Caki2 (cell line): ENCODE results near the gene CXCL17. TPM values are rescaled to one million over a fixed set of nuclear protein-coding genes. Genes with fewer than 3 reads are reported as not detected.

Experiments used
- DNase-seq: peaks from one replicate; pipeline ENCODE4 v3.0.0-alpha.2; 2015; ENCODE audit warnings: low read depth
- in situ Hi-C: cut with HindIII; loops from 2 replicates; pipeline ENCODE4 v1.10.0; 2016; ENCODE audit warnings: low sequenced_read_pairs, low pct_unique_long_range_greater_than_20kb, mixed read lengths
- total RNA-seq: library from RNA; depleted of rRNA; stranded (reverse); fragments of >200 nt; shearing (Covaris generic); gene quantifications from 2 replicates; pipeline ENCODE4 v1.2.3, GENCODE V29; 2014; ENCODE audit warnings: low replicate concordance; rRNA removed

CXCL17 gene
- total RNA-seq, 1 experiment from 2014 or later = not detected

DNA sequence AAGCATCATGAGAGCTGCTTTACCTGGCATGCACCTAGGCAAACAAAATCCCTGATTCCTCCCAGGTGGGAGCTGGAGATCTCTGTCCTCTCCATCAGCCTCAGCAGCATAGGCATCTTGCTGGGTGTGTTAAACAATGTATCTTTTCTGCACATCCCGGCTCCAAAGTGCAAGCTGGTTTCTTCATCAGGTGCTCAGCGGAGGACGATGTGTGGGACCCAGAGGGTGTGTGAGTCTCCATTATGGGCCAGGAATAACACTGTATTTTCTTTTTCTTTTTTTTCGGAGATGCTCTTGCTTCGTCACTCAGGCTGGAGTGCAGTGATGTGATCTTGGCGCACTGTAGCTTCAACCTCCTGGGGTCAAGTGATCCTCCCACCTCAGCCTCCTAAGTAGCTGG, 62.6 kb downstream of the CXCL17 start:
- no peak for DNase-seq
- in situ Hi-C loops = no loop called here

Other genes with a start within 250 kb of the CXCL17 start
- gene DEDD2, start 225.3 kb downstream of the CXCL17 start, total RNA-seq = 72.2 and 128 TPM in 2 replicates
- gene ZNF526, start 222.6 kb downstream of the CXCL17 start, total RNA-seq = 8.4 and 12.4 TPM in 2 replicates
- 29.9 and 32.2 TPM in 2 replicates for gene GSK3A, start 200.3 kb downstream of the CXCL17 start, total RNA-seq
- gene ERF, start 187.8 kb downstream of the CXCL17 start, total RNA-seq = 47.1 and 49.5 TPM in 2 replicates
- 13.6 and 27.5 TPM in 2 replicates for gene CIC, start 173.7 kb downstream of the CXCL17 start, total RNA-seq
- gene PRR19, start 140.8 kb downstream of the CXCL17 start, total RNA-seq = 3.0 TPM in 1 of 2 replicates, not detected in the other
- gene PAFAH1B3, start 140.3 kb downstream of the CXCL17 start, total RNA-seq = 142 and 150 TPM in 2 replicates
- gene TMEM145, start 129.6 kb downstream of the CXCL17 start, total RNA-seq = not detected in 2 replicates
- 36.8 and 75.6 TPM in 2 replicates for gene MEGF8, start 117.3 kb downstream of the CXCL17 start, total RNA-seq
- 22.1 TPM in 1 of 2 replicates, not detected in the other for gene CNFN, start 52.6 kb downstream of the CXCL17 start, total RNA-seq
- 5.7 and 13.1 TPM in 2 replicates for gene LIPE, start 15.6 kb downstream of the CXCL17 start, total RNA-seq
- 0.09 TPM in 1 of 2 replicates, not detected in the other for gene CEACAM1, start 85.5 kb upstream of the CXCL17 start, total RNA-seq
- not detected in 2 replicates for gene CEACAM8, start 152.0 kb upstream of the CXCL17 start, total RNA-seq